Measurements from ENCODE around the gene CCDC68. TPM values are rescaled to one million over a fixed set of nuclear protein-coding genes. Genes with fewer than 3 reads are reported as not detected.

Gene CCDC68
- total and polyA plus RNA-seq, 2 of the 8 experiments (the other 6 are each of a cell fraction or from before 2014, with no cell fraction given), result 0.06 to 0.80 TPM

DNA sequence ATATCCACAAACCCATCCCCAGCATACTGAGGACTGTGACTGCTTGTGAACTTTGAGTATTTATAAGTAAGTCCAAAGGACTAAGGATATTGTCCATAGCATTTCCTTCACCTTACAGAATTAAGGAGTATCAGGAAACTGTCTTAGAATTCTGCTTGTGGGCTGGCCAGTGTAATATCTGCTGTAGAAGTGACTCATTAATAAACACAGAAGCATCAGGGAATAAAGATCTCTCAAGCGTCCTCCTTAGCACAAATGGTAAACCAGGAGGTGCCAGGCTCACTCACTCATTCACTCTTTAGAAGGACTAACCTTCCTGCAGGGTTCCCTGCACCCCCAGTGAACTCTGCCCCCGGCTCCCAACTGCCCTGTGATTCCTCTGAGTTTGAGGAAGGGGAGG, 31.0 kb downstream of the CCDC68 start:
- Histone ChIP-seq H3K4me2 (ENCODE audit: insufficient read depth in 1 of 2, low read depth in 2 of 2, low read length in 2 of 2) (no peak overlapping the region), H3K79me1 (ENCODE audit: low read depth, low read length) (no peaks in the 10 kb centered on the region), H2BK5ac (ENCODE audit: low read depth, low read length) (no peak overlapping the region), H2AFZ (ENCODE audit: low read length) (no peak overlapping the region), H3K14ac (ENCODE audit: insufficient read length) (no peak overlapping the region), H4K20me1 (replicated peaks in 1 of 2; ENCODE audit: control insufficient read depth in 1 of 2, insufficient read depth in 2 of 2, low read length in 2 of 2) (no peaks in the 10 kb centered on the region), H3K9me3 (ENCODE audit: insufficient read depth in 2 of 2, low read depth in 1 of 2, low read length in 1 of 2) (no peaks in the 10 kb centered on the region), H2BK12ac (ENCODE audit: low read depth, low read length) (no peak overlapping the region), H2BK20ac (ENCODE audit: low read length) (no peak overlapping the region), H3K36me3 (ENCODE audit: control insufficient read depth in 2 of 4, insufficient read depth in 4 of 4, low read length in 3 of 4) (no peaks in the 10 kb centered on the region), H3K4ac (replicated peaks; ENCODE audit: insufficient read length, low read depth, low read length) (no peak overlapping the region), H3K27me3 (replicated peaks in 1 of 4; ENCODE audit: control insufficient read depth in 3 of 4, extremely low read depth in 1 of 4, insufficient read depth in 3 of 4, low read length in 3 of 4) (no peaks in the 10 kb centered on the region), H3K18ac (ENCODE audit: extremely low read depth, low read length) (no peak overlapping the region), H3K4me3 (ENCODE audit: extremely low read depth in 1 of 4, insufficient read depth in 2 of 4, low read depth in 3 of 4, low read length in 4 of 4) (no peak overlapping the region), H3K56ac (replicated peaks; ENCODE audit: insufficient read length, low read depth, low read length) (no peak overlapping the region), H3K4me1 (replicated peaks in 1 of 4; ENCODE audit: control insufficient read depth in 3 of 4, insufficient read depth in 4 of 4, low read length in 3 of 4) (no peaks in the 10 kb centered on the region), H2AK5ac (ENCODE audit: low read depth, low read length) (no peak overlapping the region), H4K8ac (ENCODE audit: extremely low read depth, insufficient read depth, low read length) (no peak overlapping the region), H2BK15ac (ENCODE audit: low read length) (no peak overlapping the region), H2BK120ac (replicated peaks; ENCODE audit: low read depth, low read length) (no peak overlapping the region), H3K79me2 (ENCODE audit: control insufficient read depth in 1 of 2, insufficient read depth in 2 of 2, low read length in 2 of 2) (no peaks in the 10 kb centered on the region), H4K5ac (ENCODE audit: insufficient read length, low read depth, low read length) (no peak overlapping the region), H3K27ac (ENCODE audit: low read depth, low read length) (no peak overlapping the region), H3K23me2 (ENCODE audit: low read depth, low read length) (no peaks in the 10 kb centered on the region), H3K9ac (replicated peaks in 1 of 4; ENCODE audit: extremely low read depth in 1 of 4, low read depth in 3 of 4, low read length in 3 of 4) (no peak overlapping the region), H3K23ac (ENCODE audit: insufficient read length) (no peak overlapping the region), H4K91ac (replicated peaks; ENCODE audit: insufficient read length, low read length) (no peak overlapping the region)
- ChIA-PET CTCF (ENCODE audit: partially characterized antibody) (interaction anchor here (0.5 kb wide), 1 partner anchor 255 kb away, joined by 3 read pairs; no protein-coding TSS in a partner anchor), POLR2A (ENCODE audit: partially characterized antibody) (no interaction called here)
- 85% methylated on average over 2 of the region's 2 CpGs; no CpG with 5 or more reads in 1 of the 2 experiments for WGBS, 2 experiments (ENCODE audit: extremely low coverage in 1 of 2, insufficient coverage in 1 of 2, insufficient read length in 1 of 2, insufficient replicate concordance in 2 of 2, low coverage in 1 of 2, low lambda C conversion rate in 2 of 2, missing lambda C conversion rate in 1 of 2)
- DNase-seq (ENCODE audit: low read depth in 1 of 2, low spot score in 2 of 2) (no peak), FAIRE-seq (no peak)
- no peak for TF ChIP-seq POLR2AphosphoS5 (IDR thresholded peaks at IDR 0.05; ENCODE audit: low read depth, low read length)
- no peak for TF ChIP-seq ATF3 (IDR thresholded peaks at IDR 0.05; ENCODE audit: insufficient read depth, low read depth, low read length)
- no peak for TF ChIP-seq YY1 (IDR thresholded peaks at IDR 0.05; ENCODE audit: low read depth, low read length)
- TF ChIP-seq RNF2 (IDR thresholded peaks at IDR 0.05; ENCODE audit: borderline replicate concordance, low read depth, low read length, missing control alignments, poor library complexity, severe bottlenecking), result no peak
- no peak for TF ChIP-seq CHD2 (IDR thresholded peaks at IDR 0.05; ENCODE audit: low read length)
- no peak for TF ChIP-seq NANOG (IDR thresholded peaks at IDR 0.05; ENCODE audit: insufficient read depth, low read depth, low read length, poor library complexity, severe bottlenecking)
- TF ChIP-seq SIN3A (conservative IDR thresholded peaks at IDR 0.05 in 1 of 2, IDR thresholded peaks at IDR 0.05 in 1 of 2; ENCODE audit: low read depth in 1 of 2, low read length in 2 of 2), result no peak
- TF ChIP-seq CTBP2 (IDR thresholded peaks at IDR 0.05; ENCODE audit: borderline replicate concordance, insufficient read depth, insufficient read length, low read length), result no peak
- TF ChIP-seq POU5F1 (IDR thresholded peaks at IDR 0.05; ENCODE audit: low read depth, low read length), result no peak
- no peak for TF ChIP-seq CHD1 (IDR thresholded peaks at IDR 0.05; ENCODE audit: low read depth, low read length)
- no peak for TF ChIP-seq POLR2A (IDR thresholded peaks at IDR 0.05; ENCODE audit: control extremely low read depth in 1 of 2, low read depth in 2 of 2, low read length in 2 of 2)
- TF ChIP-seq RAD21 (IDR thresholded peaks at IDR 0.05 in 1 of 2, conservative IDR thresholded peaks at IDR 0.05 in 1 of 2; ENCODE audit: low read depth in 2 of 2, low read length in 2 of 2), result no peak

All from H1 (cell line).